K562 (cell line): Measurements from ENCODE around the gene TMEM237. TPM values are rescaled to one million over a fixed set of nuclear protein-coding genes. Genes with fewer than 3 reads are reported as not detected.
A peak's percentile ranks its signal among the peaks of the same experiment; 100 is the strongest.

Experiments used
- ATAC-seq: fragments of 200-7000 bp; cut with Tn5 transposase; 3 replicates; pipeline ENCODE4 v1.9.1; 2020; ENCODE audit warnings: moderate library complexity
- BruUV-seq: library from RNA; stranded (reverse); fragments of 400-500 nt; replicated peaks from 2 replicates; lab custom pipeline; 2021; lab: Mats Ljungman, UMichigan
- CTCF ChIA-PET: fragments of 300-600 bp; formaldehyde crosslinking; extraction: SDS; loops from one replicate; lab custom pipeline; 2021; ENCODE audit warnings: low intra/inter-chr PET ratio; lab: Yijun Ruan, JAX
- POLR2A ChIA-PET: fragments of 300-600, 350-650 bp; sonication (Branson Sonifier 250); formaldehyde crosslinking; extraction: SDS; loops from one replicate; lab custom pipeline; 2021; ENCODE audit warnings: antibody characterized with exemption, inconsistent platforms; lab: Yijun Ruan, JAX
- DNase-seq, 4 experiments: peaks; one replicate each; pipeline versions ENCODE4 v3.0.0 to v3.0.0-alpha.2; 2011 to 2018; ENCODE audit warnings: low spot score in 3 of 4, mixed read lengths in 3 of 4; ENCODE audit errors: extremely low read depth in 1 of 4
- FAIRE-seq: peaks from 2 replicates; lab custom pipeline; 2011; peaks lifted over from hg19 to GRCh38; lab: Jason Lieb, UNC
- H2AFZ ChIP-seq: 2 replicates; pipeline ENCODE4 v1.6.0; 2011; ENCODE audit warnings: low read depth, low read length, control low read depth, inconsistent platforms
- H3K27ac ChIP-seq: fragments of 200-600 bp; 3 replicates; pipeline ENCODE4 v1.8.0; 2011; ENCODE audit warnings: low read depth, mild to moderate bottlenecking, control low read depth, inconsistent platforms, low read length, moderate library complexity, mixed read lengths; ENCODE audit errors: extremely low read depth
- H3K27me3 ChIP-seq, 2 experiments: fragments of 300-600 bp in 1 of 2; 2 replicates in 1 of 2; 3 replicates in 1 of 2; pipeline versions ENCODE4 v1.6.0 to v1.8.0; 2011; ENCODE audit warnings: inconsistent platforms in 2 of 2, low read length in 2 of 2, mild to moderate bottlenecking in 1 of 2, mixed read lengths in 1 of 2, moderate library complexity in 1 of 2; ENCODE audit not compliant: control insufficient read depth in 2 of 2, insufficient read depth in 2 of 2
- H3K36me3 ChIP-seq: fragments of 300-600 bp; 3 replicates; pipeline ENCODE4 v1.8.0; 2011; ENCODE audit warnings: mild to moderate bottlenecking, low read length, inconsistent platforms; ENCODE audit not compliant: control insufficient read depth, insufficient read depth
- H3K4me1 ChIP-seq, 2 experiments: fragments of 200-600 bp in 1 of 2; replicated peaks in 1 of 2; 2 replicates in 1 of 2; 3 replicates in 1 of 2; pipeline versions ENCODE4 v1.5.1 to v1.8.0; 2011; ENCODE audit warnings: inconsistent platforms in 2 of 2, low read length in 2 of 2, mild to moderate bottlenecking in 1 of 2, mixed read lengths in 1 of 2, moderate library complexity in 1 of 2; ENCODE audit not compliant: control insufficient read depth in 2 of 2, insufficient read depth in 2 of 2
- H3K4me2 ChIP-seq: 2 replicates; pipeline ENCODE4 v1.6.1; 2011; ENCODE audit warnings: low read length, control low read depth, inconsistent platforms, mixed read lengths; ENCODE audit not compliant: insufficient read depth
- H3K4me3 ChIP-seq: fragments of 200-600 bp; sonication (generic), shearing (Covaris generic); 2 replicates; pipeline ENCODE4 v1.5.1; 2016; ENCODE audit warnings: control low read depth, inconsistent platforms
- H3K79me2 ChIP-seq: fragments of 200-600 bp; 3 replicates; pipeline ENCODE4 v1.8.0; 2011; ENCODE audit warnings: low read length, inconsistent platforms; ENCODE audit not compliant: control insufficient read depth, insufficient read depth
- H3K9ac ChIP-seq, 2 experiments: 2 replicates each; pipeline versions ENCODE4 v1.6.0 to v1.6.1; 2011; ENCODE audit warnings: low read depth in 2 of 2, low read length in 2 of 2, control low read depth in 1 of 2, inconsistent platforms in 1 of 2, mild to moderate bottlenecking in 1 of 2, mixed read lengths in 1 of 2; ENCODE audit not compliant: insufficient read depth in 1 of 2
- H3K9me1 ChIP-seq: one replicate; pipeline ENCODE4 v1.6.0; 2011; ENCODE audit warnings: inconsistent platforms, mild to moderate bottlenecking, low read length, moderate library complexity; ENCODE audit not compliant: control insufficient read depth, insufficient read depth
- H3K9me3 ChIP-seq: replicated peaks from 2 replicates; pipeline ENCODE4 v1.5.1; 2011; ENCODE audit warnings: low read depth, low read length, inconsistent platforms; ENCODE audit not compliant: control insufficient read depth, insufficient read depth
- H4K20me1 ChIP-seq: replicated peaks from 2 replicates; pipeline ENCODE4 v1.6.1; 2011; ENCODE audit warnings: low read length, inconsistent platforms, mixed read lengths; ENCODE audit not compliant: control insufficient read depth, insufficient read depth
- KLF10 ChIP-seq: fragments of 250-450 bp; sonication (Bioruptor Pico); IDR thresholded peaks from 2 replicates; pipeline ENCODE4 v1.6.1; 2021; ENCODE audit warnings: matching md5 sums
- PRMT5 ChIP-seq: sonication (generic); formaldehyde crosslinking; IDR thresholded peaks from 2 replicates; pipeline ENCODE4 v1.5.0; 2020; ENCODE audit warnings: missing genetic modification reagents
- SOX6 ChIP-seq: fragments of 450-650 bp; IDR thresholded peaks from 2 replicates; pipeline ENCODE4 v1.6.1; 2014; ENCODE audit warnings: mild to moderate bottlenecking
- WGBS: fragments of 100-300 bp; shearing (Covaris generic); methylation state at CpG from one replicate; pipeline ENCODE4 v1.1.6; 2016; ENCODE audit warnings: low coverage, mixed read lengths; ENCODE audit not compliant: insufficient coverage; ENCODE audit errors: missing lambda C conversion rate; 5-methylcytosine and 5-hydroxymethylcytosine counted together
- in situ Hi-C: fragments of 300-500 bp; cut with MboI; formaldehyde crosslinking; loops from 4 replicates; pipeline ENCODE4 v1.15.0; 2018; ENCODE audit warnings: inconsistent platforms, mixed read lengths
- intact Hi-C: fragments of 100-400 bp; cut with micrococcal nuclease; formaldehyde crosslinking; loops from 2 replicates; pipeline ENCODE4 v1.14.2; 2022
- polyA plus RNA-seq, 8 experiments: library from polyadenylated mRNA; depleted of rRNA in 4 of 8; stranded (reverse) in 5 of 8; unstranded in 3 of 8; fragments of >200 nt; fragmentation: Nextera tagmentation in 2 of 8; fragmentation: Illumina TruSeq in 1 of 8; extraction: Ambion mirVana in 2 of 8; extraction: Trizol in 1 of 8; gene quantifications; 2 replicates each; pipeline versions ENCODE4 v1.2.1 to v1.2.3, GENCODE V29; 2011 to 2014; ENCODE audit warnings: inconsistent platforms in 1 of 8, missing spikeins in 1 of 8
- total RNA-seq, 7 experiments: library from RNA; depleted of rRNA in 6 of 7; stranded (reverse); fragments of >200 nt in 6 of 7; fragmentation: Illumina TruSeq in 2 of 7; extraction: Trizol in 2 of 7; gene quantifications; 2 replicates each; pipeline versions ENCODE4 v1.2.1 to v1.2.3, GENCODE V29; 2011 to 2021; ENCODE audit warnings: low replicate concordance in 1 of 7
- TF ChIP-seq, protein P1 (sequence below): fragments of 450-650 bp; IDR thresholded peaks from 2 replicates; pipeline ENCODE4 v1.7.1; 2018; ENCODE audit warnings: mild to moderate bottlenecking, low read depth; ENCODE audit not compliant: partially characterized antibody
- TF ChIP-seq, protein P2 (sequence below): fragments of 450-650 bp; IDR thresholded peaks from 2 replicates; pipeline ENCODE4 v1.6.1; 2016; ENCODE audit warnings: low read depth

TMEM237 gene
- total and polyA plus RNA-seq, 9 of the 15 experiments (the other 6 are each of a cell fraction or from before 2014, with no cell fraction given) = 6.2 to 25.6 (median 17.9) TPM

DNA sequence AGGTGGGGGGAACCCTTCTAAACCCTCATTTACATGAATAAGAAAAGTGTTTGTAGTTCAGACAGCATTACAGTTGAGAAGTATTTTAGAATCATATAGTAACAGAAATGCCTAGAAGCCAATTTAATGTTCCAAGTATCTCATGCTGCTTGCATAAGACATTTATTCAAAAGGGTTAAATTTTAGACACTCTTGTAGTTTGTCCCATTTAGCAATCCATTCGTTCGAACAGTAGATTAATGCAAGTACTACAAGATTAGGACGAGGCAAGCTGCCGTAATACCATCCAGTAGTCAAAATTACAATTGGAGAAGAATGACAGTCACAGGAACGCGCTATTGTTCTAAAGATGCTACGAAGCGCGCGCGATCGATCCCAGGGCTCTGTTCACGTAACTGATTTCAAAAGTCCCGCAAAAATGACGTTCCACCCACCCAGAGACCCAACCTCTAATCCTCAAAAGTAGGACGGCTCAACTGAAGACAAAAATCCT, 1.2 kb downstream of the TMEM237 start:
- Histone ChIP-seq H2AFZ (peak overlapping the region; percentile 90), H3K27me3 (no peaks in the 10 kb centered on the region), H3K36me3 (peaks cover 9% of the 10 kb centered on the region; the same call in 2 of the 3 replicates), H3K4me3 (peak overlapping the region; percentile 67), H3K9ac (peak overlapping the region; percentile 71 to 92), H4K20me1 (no peaks in the 10 kb centered on the region), H3K9me3 (no peaks in the 10 kb centered on the region), H3K79me2 (peaks cover 4% of the 10 kb centered on the region; the same call in 1 of the 3 replicates), H3K4me1 (peaks cover 0 to 10% of the 10 kb centered on the region in 2 experiments; a peak in 1 of 5 replicates), H3K4me2 (peak overlapping the region; percentile 89), H3K9me1 (no peaks in the 10 kb centered on the region), H3K27ac (peak overlapping the region; percentile 63)
- in situ Hi-C loops (no loop called here), intact Hi-C loops (loop anchor here (2.0 kb wide), 1 partner anchor 405 kb away; no protein-coding TSS in a partner anchor)
- TF ChIP-seq PRMT5 (no peak), KLF10 (CRISPR knock-in tag) (no peak), SOX6 (peak; percentile 69)
- TF ChIP-seq, protein P1, sequence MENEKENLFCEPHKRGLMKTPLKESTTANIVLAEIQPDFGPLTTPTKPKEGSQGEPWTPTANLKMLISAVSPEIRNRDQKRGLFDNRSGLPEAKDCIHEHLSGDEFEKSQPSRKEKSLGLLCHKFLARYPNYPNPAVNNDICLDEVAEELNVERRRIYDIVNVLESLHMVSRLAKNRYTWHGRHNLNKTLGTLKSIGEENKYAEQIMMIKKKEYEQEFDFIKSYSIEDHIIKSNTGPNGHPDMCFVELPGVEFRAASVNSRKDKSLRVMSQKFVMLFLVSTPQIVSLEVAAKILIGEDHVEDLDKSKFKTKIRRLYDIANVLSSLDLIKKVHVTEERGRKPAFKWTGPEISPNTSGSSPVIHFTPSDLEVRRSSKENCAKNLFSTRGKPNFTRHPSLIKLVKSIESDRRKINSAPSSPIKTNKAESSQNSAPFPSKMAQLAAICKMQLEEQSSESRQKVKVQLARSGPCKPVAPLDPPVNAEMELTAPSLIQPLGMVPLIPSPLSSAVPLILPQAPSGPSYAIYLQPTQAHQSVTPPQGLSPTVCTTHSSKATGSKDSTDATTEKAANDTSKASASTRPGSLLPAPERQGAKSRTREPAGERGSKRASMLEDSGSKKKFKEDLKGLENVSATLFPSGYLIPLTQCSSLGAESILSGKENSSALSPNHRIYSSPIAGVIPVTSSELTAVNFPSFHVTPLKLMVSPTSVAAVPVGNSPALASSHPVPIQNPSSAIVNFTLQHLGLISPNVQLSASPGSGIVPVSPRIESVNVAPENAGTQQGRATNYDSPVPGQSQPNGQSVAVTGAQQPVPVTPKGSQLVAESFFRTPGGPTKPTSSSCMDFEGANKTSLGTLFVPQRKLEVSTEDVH = peak; percentile 49
- TF ChIP-seq, protein P2, sequence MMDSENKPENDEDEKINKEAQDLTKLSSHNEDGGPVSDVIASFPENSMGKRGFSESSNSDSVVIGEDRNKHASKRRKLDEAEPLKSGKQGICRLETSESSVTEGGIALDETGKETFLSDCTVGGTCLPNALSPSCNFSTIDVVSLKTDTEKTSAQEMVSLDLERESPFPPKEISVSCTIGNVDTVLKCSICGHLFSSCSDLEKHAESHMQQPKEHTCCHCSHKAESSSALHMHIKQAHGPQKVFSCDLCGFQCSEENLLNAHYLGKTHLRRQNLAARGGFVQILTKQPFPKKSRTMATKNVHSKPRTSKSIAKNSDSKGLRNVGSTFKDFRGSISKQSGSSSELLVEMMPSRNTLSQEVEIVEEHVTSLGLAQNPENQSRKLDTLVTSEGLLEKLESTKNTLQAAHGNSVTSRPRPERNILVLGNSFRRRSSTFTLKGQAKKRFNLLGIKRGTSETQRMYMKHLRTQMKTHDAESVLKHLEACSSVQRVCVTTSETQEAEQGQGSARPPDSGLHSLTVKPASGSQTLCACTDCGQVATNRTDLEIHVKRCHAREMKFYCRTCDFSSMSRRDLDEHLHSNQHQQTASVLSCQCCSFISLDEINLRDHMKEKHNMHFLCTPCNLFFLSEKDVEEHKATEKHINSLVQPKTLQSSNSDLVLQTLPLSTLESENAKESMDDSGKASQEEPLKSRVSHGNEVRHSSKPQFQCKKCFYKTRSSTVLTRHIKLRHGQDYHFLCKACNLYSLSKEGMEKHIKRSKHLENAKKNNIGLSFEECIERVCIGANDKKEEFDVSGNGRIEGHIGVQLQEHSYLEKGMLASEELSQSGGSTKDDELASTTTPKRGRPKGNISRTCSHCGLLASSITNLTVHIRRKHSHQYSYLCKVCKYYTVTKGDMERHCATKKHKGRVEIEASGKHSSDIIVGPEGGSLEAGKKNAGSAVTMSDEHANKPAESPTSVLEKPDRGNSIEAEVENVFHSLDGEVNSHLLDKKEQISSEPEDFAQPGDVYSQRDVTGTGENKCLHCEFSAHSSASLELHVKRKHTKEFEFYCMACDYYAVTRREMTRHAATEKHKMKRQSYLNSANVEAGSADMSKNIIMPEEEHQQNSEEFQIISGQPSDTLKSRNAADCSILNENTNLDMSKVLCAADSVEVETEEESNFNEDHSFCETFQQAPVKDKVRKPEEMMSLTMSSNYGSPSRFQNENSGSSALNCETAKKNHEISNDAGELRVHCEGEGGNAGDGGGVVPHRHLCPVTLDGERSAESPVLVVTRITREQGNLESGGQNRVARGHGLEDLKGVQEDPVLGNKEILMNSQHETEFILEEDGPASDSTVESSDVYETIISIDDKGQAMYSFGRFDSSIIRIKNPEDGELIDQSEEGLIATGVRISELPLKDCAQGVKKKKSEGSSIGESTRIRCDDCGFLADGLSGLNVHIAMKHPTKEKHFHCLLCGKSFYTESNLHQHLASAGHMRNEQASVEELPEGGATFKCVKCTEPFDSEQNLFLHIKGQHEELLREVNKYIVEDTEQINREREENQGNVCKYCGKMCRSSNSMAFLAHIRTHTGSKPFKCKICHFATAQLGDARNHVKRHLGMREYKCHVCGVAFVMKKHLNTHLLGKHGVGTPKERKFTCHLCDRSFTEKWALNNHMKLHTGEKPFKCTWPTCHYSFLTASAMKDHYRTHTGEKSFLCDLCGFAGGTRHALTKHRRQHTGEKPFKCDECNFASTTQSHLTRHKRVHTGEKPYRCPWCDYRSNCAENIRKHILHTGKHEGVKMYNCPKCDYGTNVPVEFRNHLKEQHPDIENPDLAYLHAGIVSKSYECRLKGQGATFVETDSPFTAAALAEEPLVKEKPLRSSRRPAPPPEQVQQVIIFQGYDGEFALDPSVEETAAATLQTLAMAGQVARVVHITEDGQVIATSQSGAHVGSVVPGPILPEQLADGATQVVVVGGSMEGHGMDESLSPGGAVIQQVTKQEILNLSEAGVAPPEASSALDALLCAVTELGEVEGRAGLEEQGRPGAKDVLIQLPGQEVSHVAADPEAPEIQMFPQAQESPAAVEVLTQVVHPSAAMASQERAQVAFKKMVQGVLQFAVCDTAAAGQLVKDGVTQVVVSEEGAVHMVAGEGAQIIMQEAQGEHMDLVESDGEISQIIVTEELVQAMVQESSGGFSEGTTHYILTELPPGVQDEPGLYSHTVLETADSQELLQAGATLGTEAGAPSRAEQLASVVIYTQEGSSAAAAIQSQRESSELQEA = peak; percentile 19; the same call in 1 of the 2 replicates
- ChIA-PET POLR2A (interaction anchor here (0.6 to 1.8 kb wide), 3 partner anchors 11 to 66 kb away, joined by 3 to 4 read pairs (median 3); no protein-coding TSS in a partner anchor), CTCF (no interaction called here)
- ATAC-seq (peak; percentile 59), FAIRE-seq (peak; percentile 61), DNase-seq (no peak)
- 1% methylated on average over 16 of the region's 16 CpGs for WGBS
- TSS peak; percentile 73 for BruUV-seq
